GM19438 (cell line): Measurements from ENCODE around the gene IP6K3.

ENCODE experiments used
- ATAC-seq: cut with Tn5 transposase; IDR thresholded peaks from one replicate; pipeline ENCODE4 v1.9.1; 2021; ENCODE audit warnings: low read depth; ENCODE audit not compliant: unreplicated experiment

Gene IP6K3

DNA sequence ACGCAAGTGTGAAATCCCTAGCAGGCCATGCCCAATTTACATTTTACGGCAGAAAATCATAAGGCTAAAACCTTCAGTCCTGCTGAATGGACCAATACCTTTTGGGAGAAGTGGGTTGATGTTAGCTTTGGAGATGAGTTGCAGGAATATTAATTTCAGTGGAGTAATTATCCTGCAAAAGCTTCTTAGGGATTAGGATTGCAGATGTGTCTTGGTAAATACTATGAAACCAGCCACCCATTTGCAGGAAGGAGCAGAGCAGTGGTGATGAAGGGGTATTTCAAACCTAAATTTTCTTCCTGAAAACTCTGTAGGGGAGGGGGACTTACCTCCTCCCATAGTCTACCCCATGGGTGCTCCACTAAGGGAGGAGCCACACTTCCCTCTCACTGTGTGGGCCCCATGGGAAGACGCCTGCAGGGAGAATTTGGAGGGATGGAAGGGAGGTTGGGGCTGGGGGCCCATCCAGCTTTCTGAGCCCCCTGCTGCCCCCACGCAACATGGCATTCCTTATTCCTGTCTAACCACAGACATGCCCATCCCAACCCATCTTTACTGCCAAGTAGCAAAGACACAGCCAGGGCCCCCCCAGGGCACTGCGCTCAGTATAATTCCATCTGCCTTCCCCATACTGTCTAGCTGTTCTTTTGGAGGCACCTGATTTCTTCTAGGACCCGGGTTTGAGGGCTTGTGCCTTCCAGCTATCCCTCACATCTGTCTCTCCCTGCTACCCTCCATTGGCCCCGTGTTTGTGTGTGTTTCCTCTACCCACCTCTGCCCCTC lies 20.6 kb downstream of the IP6K3 start:
- ATAC-seq: no peak

DNA sequence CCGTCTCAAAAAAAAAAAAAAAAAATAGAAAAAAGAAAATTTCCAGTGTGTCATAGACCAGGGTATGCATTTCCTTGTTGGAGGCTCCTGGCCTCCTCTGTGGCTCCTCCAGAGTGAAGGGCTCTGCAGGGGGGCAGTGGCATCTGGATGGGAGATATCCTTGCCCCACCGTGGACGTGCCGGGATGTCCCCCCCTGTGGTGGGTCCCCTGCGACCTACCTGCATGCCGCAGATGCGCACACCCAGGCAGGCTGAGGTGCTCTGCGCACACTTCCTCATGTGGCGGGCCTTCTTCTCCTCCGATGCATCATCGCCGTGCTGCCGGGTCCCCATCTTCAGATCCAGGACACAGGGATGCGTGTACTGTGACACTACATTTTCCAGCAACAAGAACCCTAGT lies 21.5 kb downstream of the IP6K3 start:
- ATAC-seq: no peak

DNA sequence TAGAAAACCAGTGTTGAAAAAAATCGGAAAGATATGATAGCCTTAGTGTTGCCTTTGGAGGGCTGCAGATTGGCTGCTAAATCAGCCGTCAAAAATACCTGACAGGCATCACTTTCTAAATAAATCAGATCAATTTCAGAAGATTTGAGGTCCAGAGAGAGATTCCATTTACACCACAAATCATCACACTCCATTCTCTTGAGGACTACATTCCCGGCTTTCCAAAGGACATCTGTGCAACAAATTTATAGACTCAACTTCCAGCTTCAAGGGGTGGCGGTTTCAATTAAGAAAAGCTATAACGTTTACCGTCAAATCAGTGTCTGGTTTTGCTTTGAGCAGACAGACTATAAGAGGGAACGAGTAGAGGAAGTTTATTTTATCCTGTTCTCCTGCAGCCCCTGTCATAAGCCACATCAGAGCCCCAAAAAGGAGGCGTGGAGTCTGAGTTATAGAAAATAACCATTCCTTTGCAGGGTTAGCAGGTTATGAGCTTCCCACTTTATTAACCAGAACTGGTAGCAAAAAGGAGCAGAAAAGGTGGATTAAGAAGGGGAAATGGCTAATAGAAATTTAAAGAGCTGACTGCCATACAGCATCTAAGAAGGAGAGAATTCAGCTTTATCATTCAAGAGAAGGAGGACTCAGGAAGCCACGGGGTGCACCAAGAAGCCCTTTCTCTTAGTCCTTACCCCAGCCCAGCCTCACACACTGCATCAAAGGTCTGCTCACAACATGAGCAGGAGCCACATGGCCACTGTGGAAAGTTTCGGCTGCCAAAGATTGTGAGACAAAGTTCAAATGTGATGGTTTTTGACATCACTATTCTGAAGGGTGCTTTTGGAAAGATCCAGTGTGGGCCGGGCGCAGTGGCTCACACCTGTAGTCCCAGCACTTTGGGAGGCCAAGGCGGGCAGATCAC lies 22.3 kb downstream of the IP6K3 start:
- ATAC-seq: no peak

DNA sequence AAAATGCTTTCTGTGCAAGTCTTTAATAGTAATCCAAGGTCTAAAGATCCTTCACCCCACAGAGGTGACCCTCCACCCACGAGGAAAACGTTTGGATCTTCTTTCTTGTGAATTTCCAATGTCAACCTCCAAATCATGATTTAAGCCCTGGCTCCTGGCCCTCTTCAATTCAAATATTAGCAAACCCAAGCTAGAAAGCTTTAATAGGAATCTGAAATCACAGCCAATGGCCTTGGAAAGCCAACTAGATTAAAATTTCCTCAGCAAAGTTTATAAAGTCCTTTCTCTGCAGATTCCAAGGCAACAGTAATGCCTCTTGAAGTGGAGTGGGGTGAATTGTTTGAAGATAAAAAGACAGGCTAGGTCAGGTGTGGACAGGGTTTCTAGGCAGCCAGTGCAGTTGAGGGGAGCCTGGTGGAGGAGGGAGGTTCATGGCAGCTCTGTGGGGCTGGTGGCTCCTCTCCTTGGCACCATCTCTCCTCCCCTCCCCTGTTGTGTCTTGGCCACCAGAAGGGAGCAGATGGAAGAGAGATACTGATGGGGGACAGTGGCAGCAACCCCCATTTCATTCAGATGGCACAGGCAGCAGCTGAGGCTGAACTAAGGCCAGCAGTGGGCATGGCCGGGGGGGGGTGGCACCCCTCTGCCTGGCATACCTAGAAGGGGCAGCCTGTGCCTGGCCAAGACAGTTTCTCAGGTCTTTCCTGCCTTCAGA lies 23.2 kb downstream of the IP6K3 start:
- no peak for ATAC-seq

GRCh38 chr6:33722103-33722623 lies 24.5 kb downstream of the IP6K3 start:
- no peak for ATAC-seq

GRCh38 chr6:33721508-33721907 lies 25.2 kb downstream of the IP6K3 start:
- ATAC-seq: no peak

DNA sequence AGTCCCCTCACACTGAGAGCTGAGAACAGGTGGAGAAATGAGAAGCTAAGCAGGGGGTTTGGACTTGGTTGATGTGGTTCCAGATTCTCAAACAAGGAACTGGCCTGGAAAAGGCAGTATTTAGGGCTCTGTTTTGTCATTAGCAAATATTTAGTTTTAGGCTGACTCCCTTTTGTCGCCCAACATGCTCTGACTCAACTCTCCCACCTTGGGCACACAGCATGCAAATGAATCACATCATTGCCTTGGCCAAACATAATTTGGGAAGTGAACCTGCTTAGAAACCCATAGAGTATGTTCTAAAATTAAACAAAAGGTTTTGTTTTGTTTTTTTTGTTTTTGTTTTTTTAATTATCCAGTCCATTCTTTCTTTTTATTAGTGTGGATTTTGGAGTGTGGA lies 25.7 kb downstream of the IP6K3 start:
- ATAC-seq: no peak

GRCh38 chr6:33719326-33719987 lies 27.2 kb downstream of the IP6K3 start:
- ATAC-seq: no peak

DNA sequence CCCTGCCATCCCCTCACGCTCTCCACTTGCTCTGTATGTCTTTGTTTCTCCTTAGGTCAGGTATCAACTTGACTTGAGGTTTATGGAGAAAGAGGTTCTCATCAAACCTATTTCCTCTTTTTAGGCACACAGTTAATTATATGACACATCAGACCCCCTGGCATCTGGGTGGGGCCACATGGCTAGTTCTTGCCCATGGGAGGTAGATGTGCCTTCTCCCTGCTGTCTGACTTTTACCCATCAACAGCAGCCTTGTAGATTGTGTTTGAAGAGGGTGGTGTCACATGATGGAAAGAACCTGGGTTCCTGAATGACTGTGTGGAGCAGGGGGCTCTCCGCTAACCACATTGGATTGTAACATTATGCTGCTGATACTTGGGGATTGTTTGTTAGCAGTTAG lies 28.0 kb downstream of the IP6K3 start:
- no peak for ATAC-seq

DNA sequence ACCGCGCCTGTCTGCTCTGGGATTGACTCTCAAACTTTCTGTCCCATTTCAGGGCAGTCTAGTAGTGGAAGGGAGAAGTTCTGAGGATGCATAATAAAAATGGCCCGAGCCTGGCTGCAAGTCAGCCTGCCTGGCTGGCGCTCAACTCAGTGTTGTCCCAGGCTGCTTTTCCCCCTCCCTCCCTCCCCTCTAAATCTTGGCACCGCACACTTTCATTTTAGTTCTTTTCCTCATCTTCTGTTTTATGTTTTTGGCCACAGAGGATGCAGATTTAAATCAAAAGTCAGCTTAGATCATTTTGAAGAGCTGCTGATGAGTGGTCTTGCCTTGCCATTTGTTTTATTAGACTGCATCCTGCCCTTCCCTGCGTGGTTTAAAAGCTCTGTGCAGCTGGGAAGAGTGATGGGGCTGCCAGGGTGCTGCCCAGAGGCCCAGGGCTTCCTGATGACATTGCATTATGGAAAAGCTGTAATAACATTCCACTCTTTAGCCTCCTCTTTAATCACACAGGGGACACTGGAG lies 28.7 kb downstream of the IP6K3 start:
- no peak for ATAC-seq

GRCh38 chr6:33716890-33717632 lies 29.6 kb downstream of the IP6K3 start:
- no peak for ATAC-seq

GRCh38 chr6:33716379-33716778 lies 30.3 kb downstream of the IP6K3 start:
- ATAC-seq: no peak

DNA sequence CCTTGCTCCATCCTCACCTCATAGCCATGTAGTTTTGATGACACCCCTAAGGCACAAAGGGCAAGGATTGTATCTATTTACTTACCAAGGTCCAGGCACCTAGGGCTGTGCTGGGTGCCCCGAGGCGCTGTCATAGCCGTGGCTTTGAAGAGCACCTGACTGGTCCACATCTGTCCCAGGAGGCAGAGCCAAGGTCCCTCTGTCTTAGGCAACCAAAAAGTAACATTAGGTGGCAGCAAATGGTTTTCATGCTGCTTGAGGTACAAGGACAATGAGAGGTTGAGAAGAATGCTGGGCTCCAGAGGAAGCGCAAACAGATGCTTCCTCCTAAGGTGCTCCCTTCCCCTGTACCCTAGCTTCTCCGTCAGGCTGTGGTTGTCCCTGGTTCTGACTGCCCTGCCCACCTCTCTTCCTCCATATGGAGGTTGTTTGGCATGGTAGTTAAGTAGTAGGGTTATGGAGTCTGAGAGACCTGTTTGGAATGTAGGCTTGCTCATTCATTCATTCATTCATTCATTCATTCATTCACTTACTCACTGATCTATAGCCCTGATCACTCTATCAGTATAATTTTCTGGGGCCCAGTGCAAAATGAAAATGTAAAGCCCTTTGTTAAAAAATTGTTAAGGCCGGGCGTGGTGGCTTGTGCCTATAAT lies 32.2 kb downstream of the IP6K3 start:
- no peak for ATAC-seq

- no peak for ATAC-seq
Observed at GRCh38 chr6:33713786-33714185, 32.9 kb downstream of the IP6K3 start.

DNA sequence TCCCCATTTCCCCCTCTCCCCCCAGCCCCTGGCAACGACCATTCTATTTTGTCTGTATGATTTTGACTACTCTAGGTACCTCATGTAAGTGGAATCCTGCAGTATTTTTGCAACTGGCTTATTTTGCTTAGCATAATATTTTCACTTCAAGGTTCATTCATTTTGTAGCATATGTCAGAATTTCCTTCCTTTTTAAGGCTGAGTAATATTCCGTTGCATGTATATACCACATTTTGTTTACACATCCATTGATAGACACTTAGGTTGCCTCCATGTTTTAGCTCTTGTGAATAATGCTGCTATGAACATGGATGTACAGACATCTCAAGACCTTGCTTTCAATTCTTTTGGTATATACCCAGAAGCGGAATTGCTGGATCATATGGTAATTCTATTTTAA lies 33.8 kb downstream of the IP6K3 start:
- ATAC-seq: no peak

- peak; percentile 87 for ATAC-seq
Observed at GRCh38 chr6:33711140-33712129, 35.3 kb downstream of the IP6K3 start, which contains the start of gene UQCC2. UQCC2 (minus strand) TSS chr6:33711700; CDS start chr6:33711686, 14 bp downstream.

DNA sequence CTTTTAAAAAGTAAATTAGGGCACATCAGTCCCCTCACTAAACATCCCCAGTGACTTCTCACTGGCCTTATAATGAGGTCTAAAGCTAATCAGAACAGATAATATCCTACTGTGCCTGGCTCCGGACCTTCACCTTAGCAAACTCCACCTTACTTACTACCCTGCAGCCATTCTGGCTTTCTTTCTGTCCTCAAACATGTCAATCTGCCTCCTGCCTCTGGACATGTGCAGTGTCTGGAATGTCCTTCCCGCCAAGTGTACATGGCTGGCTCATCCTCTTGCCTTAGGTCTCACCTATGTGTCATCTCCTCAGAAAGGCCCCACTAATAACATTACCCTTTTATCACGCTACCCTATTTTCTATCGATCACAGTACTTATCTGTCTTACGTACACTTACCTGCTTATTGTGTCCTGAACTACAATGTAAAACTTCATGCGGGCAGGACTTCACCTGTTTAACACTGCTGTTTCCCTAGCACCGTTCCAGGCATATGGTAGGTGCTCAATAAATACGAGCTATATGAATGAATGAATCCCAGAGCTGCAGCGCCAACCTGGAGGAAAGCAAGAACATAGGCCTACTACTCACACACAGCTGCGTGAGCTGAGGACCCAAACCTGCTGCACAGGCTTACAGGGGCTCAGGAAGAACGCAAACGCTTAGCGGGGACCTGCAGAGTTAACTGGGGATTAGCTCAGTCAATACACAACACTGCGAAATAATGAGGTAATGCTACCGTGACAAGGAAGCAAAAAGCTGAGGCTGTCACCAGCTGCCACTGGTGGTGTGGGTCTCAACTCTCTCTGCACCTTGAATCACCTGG lies 36.2 kb downstream of the IP6K3 start:
- ATAC-seq: no peak
